ENCODE results near the gene TP53TG5. TPM values are rescaled to one million over a fixed set of nuclear protein-coding genes. Genes with fewer than 3 reads are reported as not detected.

The TP53TG5 gene
- total RNA-seq, 2 experiments from 2014 or later, result not detected

- no peak for DNase-seq (ENCODE audit: low spot score)
- ChIA-PET POLR2A (no interaction called here), CTCF (ENCODE audit: unreplicated experiment) (interaction anchor here (1.1 kb wide), 1 partner anchor 16 kb away, joined by 3 read pairs; no protein-coding TSS in a partner anchor)
- no peaks in the 10 kb centered on the region for H3K36me3 ChIP-seq (ENCODE audit: insufficient read depth, low read length)
- no peak for TF ChIP-seq CTCF (conservative IDR thresholded peaks at IDR 0.05; ENCODE audit: low read length)
- TF ChIP-seq EZH2phosphoT487 (IDR thresholded peaks at IDR 0.05; ENCODE audit: borderline replicate concordance, low read depth, low read length), result no peak
- BruUV-seq (replicated peaks), result no TSS peak
- no peaks in the 10 kb centered on the region for H3K79me2 ChIP-seq (ENCODE audit: insufficient read depth, low read depth, low read length)
- no peak overlapping the region for H2AFZ ChIP-seq (ENCODE audit: low read length)
- no peak overlapping the region for H3K4me3 ChIP-seq (ENCODE audit: low read depth, low read length, poor library complexity, severe bottlenecking)
- no peaks in the 10 kb centered on the region for H3K9me3 ChIP-seq (ENCODE audit: low read length)
- intact Hi-C loops (cut with micrococcal nuclease; ENCODE audit: unreplicated experiment), result no loop called here
- H3K4me1 ChIP-seq (ENCODE audit: insufficient read depth, low read length, poor library complexity, severe bottlenecking), result peaks cover 11% of the 10 kb centered on the region
- no peak overlapping the region for H3K4me2 ChIP-seq (ENCODE audit: low read length)
- no peaks in the 10 kb centered on the region for H3K9me2 ChIP-seq (ENCODE audit: insufficient read depth, low read length)
- H4K20me1 ChIP-seq (ENCODE audit: insufficient read depth, low read length), result no peaks in the 10 kb centered on the region
- H3K27ac ChIP-seq (ENCODE audit: low read depth, low read length, poor library complexity, severe bottlenecking), result no peak overlapping the region
Measured at GRCh38 chr20:45346851-45347250, 31.3 kb downstream of the TP53TG5 start.

GRCh38 chr20:45346291-45346718, 31.8 kb downstream of the TP53TG5 start:
- Histone ChIP-seq H3K4me2 (ENCODE audit: low read length) (no peak overlapping the region), H4K20me1 (ENCODE audit: insufficient read depth, low read length) (no peaks in the 10 kb centered on the region), H3K4me1 (ENCODE audit: insufficient read depth, low read length, poor library complexity, severe bottlenecking) (peaks cover 15% of the 10 kb centered on the region), H3K79me2 (ENCODE audit: insufficient read depth, low read depth, low read length) (no peaks in the 10 kb centered on the region), H2AFZ (ENCODE audit: low read length) (no peak overlapping the region), H3K27ac (ENCODE audit: low read depth, low read length, poor library complexity, severe bottlenecking) (no peak overlapping the region), H3K9me2 (ENCODE audit: insufficient read depth, low read length) (no peaks in the 10 kb centered on the region), H3K36me3 (ENCODE audit: insufficient read depth, low read length) (no peaks in the 10 kb centered on the region), H3K9me3 (ENCODE audit: low read length) (no peaks in the 10 kb centered on the region), H3K4me3 (ENCODE audit: low read depth, low read length, poor library complexity, severe bottlenecking) (no peak overlapping the region)
- no TSS peak for BruUV-seq (replicated peaks)
- TF ChIP-seq EZH2phosphoT487 (IDR thresholded peaks at IDR 0.05; ENCODE audit: borderline replicate concordance, low read depth, low read length), result no peak
- intact Hi-C loops (cut with micrococcal nuclease; ENCODE audit: unreplicated experiment), result no loop called here
- POLR2A ChIA-PET, result no interaction called here
- CTCF ChIA-PET (ENCODE audit: unreplicated experiment), result interaction anchor here (1.1 kb wide), 1 partner anchor 16 kb away, joined by 3 read pairs; no protein-coding TSS in a partner anchor
- no peak for DNase-seq (ENCODE audit: low spot score)

- Histone ChIP-seq H4K20me1 (ENCODE audit: insufficient read depth, low read length) (no peaks in the 10 kb centered on the region), H3K79me2 (ENCODE audit: insufficient read depth, low read depth, low read length) (no peaks in the 10 kb centered on the region), H3K9me2 (ENCODE audit: insufficient read depth, low read length) (no peaks in the 10 kb centered on the region), H3K27ac (ENCODE audit: low read depth, low read length, poor library complexity, severe bottlenecking) (no peak overlapping the region), H3K4me2 (ENCODE audit: low read length) (no peak overlapping the region), H3K4me3 (ENCODE audit: low read depth, low read length, poor library complexity, severe bottlenecking) (no peak overlapping the region), H3K36me3 (ENCODE audit: insufficient read depth, low read length) (no peaks in the 10 kb centered on the region), H3K9me3 (ENCODE audit: low read length) (no peaks in the 10 kb centered on the region), H3K4me1 (ENCODE audit: insufficient read depth, low read length, poor library complexity, severe bottlenecking) (peaks cover 24% of the 10 kb centered on the region), H2AFZ (ENCODE audit: low read length) (no peak overlapping the region)
- no TSS peak for BruUV-seq (replicated peaks)
- no peak for DNase-seq (ENCODE audit: low spot score)
- POLR2A ChIA-PET, result no interaction called here
- intact Hi-C loops (cut with micrococcal nuclease; ENCODE audit: unreplicated experiment), result no loop called here
- CTCF ChIA-PET (ENCODE audit: unreplicated experiment), result interaction anchor here (0.6 to 1.1 kb wide), 2 partner anchors 17 to 887 kb away, joined by 3 to 4 read pairs; no protein-coding TSS in a partner anchor
- TF ChIP-seq EZH2phosphoT487 (IDR thresholded peaks at IDR 0.05; ENCODE audit: borderline replicate concordance, low read depth, low read length) (no peak), CTCF (conservative IDR thresholded peaks at IDR 0.05; ENCODE audit: low read length) (no peak)
Measured at GRCh38 chr20:45345104-45345936, 32.8 kb downstream of the TP53TG5 start.
